ENCODE results near the gene HACD4.

DNA sequence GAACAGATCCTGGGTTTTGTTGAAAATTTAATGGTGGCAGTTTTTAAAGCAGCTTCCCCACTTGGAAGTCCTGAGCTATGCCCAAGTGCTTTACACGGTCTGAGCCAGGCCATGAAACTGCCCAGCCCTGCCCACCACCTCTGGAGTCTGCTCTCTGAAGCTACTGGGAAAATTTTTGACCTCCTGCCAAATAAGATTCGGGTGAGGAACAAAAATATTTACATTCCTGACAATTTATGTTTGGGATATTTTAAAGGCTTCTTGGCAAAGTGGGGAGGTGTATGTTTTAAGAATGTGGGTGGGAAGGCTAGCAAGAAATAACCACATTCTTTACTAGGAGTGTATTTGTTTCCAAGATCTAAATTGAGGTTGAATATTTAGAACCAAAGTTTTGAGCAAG is 50.0 kb downstream of the HACD4 start:
- TF ChIP-seq, protein P1, sequence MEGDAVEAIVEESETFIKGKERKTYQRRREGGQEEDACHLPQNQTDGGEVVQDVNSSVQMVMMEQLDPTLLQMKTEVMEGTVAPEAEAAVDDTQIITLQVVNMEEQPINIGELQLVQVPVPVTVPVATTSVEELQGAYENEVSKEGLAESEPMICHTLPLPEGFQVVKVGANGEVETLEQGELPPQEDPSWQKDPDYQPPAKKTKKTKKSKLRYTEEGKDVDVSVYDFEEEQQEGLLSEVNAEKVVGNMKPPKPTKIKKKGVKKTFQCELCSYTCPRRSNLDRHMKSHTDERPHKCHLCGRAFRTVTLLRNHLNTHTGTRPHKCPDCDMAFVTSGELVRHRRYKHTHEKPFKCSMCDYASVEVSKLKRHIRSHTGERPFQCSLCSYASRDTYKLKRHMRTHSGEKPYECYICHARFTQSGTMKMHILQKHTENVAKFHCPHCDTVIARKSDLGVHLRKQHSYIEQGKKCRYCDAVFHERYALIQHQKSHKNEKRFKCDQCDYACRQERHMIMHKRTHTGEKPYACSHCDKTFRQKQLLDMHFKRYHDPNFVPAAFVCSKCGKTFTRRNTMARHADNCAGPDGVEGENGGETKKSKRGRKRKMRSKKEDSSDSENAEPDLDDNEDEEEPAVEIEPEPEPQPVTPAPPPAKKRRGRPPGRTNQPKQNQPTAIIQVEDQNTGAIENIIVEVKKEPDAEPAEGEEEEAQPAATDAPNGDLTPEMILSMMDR (IDR thresholded peaks at IDR 0.05), result no peak
- TF ChIP-seq EP300 (IDR thresholded peaks at IDR 0.05; ENCODE audit: low read depth), result no peak
- no peak for TF ChIP-seq POLR2A (IDR thresholded peaks at IDR 0.05)
- no peak for TF ChIP-seq POLR2AphosphoS5 (IDR thresholded peaks at IDR 0.05)
